NCI-H2227 treated with DMSO at 0.1 percent for 48 hours (cell line): ENCODE data around the gene TRPV4.
"Not testable (repeated sequence)": the region's sequence is repeated elsewhere in the genome, so short reads cannot be mapped to it uniquely, and the experiment has no call there.

Source experiments
- DNase-seq: peaks from one replicate; lab custom pipeline; 2025; lab: John Stamatoyannopoulos, UW

TRPV4 gene

GRCh38 chr12:109860977-109861376, 27.8 kb upstream of the TRPV4 start:
- no peak for DNase-seq

GRCh38 chr12:109858764-109859163, 25.6 kb upstream of the TRPV4 start:
- DNase-seq, result no peak

DNA sequence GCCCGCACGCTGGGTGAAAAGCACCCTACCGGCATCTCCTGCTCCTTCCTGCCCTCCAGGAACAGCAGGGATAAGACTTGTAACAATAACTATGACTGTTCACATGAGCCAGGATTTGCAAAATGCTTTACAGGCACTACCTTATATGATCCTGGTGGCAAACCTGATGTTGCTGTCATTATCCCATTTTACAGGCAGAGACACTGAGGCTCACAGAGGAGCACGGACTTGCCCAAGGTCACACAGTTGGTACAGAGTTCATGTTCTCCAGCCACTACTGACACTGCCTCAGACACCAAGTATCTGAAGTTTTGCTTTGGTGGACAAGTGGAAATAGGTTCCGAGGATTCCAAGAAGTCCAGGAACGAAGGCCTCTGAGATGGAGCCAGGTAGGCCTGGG, 24.5 kb upstream of the TRPV4 start:
- no peak for DNase-seq

DNA sequence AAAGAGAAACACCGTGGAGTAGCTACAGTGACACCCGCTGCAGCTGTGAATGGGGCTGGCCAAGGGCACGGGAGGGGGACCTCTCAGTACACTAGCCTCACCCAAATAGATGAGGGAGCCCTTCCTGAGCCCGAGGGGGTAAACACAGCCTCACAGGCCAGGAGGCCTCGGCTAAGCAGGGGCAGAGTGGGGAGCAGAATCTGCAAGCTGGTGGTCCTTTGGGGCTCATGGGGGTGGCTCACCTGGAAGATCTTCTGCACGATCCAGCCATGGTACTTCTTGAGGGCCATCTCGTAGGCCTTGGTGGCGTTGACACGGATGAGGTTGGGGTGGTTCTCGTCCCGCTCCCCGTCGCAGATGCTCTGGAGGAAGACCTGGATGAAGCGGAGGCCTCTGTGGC, 22.2 kb upstream of the TRPV4 start:
- no peak for DNase-seq

DNA sequence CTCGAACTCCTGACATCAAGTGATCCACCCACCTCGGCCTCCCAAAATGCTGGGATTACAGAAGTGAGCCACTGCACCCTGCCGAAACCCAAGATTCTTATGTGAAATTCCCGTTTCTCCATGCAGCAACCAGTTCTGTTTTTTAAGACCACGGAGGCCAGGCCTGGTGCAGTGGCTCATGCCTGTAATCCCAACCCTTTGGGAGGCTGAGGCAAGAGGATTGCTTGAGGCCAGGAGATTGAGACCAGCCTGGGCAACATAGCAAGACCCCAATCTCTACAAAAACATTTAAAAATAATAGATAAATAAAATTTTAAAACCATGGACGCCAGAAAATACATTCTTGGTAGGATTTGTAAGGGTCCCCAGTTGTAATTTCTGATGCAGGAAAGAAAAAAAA, 17.3 kb upstream of the TRPV4 start:
- not testable (repeated sequence) for DNase-seq

GRCh38 chr12:109847142-109847735, 14.0 kb upstream of the TRPV4 start:
- no peak for DNase-seq

DNA sequence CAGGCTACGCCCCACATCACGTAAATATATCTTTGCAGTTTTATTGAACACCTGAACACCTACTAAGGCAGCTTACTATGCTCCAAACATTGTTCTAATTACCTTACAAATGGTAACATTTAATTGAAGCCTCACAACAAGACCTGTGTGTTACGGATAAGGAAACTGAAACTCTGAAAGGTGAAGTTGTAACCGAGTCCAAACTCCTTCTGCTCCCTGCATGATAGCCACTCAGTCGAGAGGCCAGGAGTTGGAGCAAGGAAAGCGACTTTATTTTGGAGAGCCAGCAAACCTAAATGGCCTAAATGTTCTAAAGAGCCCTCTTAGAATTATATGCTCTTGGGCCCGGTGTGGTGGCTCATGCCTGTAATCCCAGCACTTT, 12.6 kb upstream of the TRPV4 start:
- no peak for DNase-seq

DNA sequence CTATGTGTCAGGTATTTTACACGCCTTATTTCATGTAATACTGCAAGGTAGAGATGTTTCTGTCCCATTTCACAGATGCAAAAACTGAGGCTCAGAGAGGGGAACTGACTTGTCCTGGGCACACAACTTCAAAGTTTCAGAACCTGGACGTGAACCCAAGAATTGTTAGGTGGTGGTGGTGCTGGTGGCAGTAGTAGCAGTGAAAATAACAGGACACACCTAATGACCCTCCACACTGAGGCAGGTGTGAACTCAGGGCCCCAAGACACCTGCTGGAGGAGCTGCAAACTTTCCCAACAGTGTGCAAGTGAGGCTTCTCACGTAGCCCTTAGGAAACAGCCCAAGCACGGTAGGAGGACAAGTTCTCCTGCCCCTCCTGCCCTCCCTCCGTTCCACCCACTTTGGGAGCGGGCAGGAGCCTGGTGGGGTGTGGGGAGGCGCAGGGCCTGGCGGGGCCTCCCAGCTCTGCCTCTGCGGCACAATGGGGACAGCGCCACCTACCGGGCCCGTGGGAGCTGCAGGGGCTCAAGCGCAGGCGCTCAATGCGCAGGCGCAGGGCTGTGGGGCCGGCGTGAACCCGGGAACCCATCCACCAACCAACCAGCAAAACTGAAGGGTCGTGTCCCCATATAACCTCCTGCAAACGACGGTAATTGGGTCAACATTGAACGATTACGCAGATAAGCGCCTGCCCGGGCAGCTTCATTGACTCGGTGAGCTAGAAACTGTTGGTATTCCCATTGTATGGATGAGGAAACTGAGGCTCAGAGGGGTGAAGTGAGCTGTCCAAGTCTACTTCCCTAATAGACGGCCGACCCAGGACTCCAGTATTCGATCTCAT, 12.0 kb upstream of the TRPV4 start:
- peak; percentile 74 for DNase-seq

- DNase-seq, result no peak
Measured at GRCh38 chr12:109844091-109844490, 10.9 kb upstream of the TRPV4 start.

DNA sequence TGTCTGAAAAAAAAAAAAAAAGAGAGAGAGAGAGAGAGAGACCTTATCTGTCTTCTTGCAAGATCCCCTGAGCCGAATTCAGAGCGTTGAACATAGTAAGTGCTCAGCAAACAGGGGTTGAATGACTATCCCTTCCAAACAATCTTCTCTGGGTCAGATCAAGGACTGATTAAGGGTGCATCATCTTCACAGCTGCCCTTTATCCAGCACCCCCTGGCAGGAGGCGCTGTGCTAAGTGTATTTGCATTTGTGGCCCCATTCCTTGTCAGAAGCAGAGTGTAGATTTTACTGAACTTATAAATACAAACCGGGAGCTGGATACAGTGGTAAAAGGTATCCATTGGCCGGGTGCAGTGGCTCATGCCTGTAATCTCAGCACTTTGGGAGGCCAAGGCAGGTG, 8.8 kb upstream of the TRPV4 start:
- DNase-seq, result no peak

- DNase-seq, result no peak
Measured at GRCh38 chr12:109841356-109841755, 8.2 kb upstream of the TRPV4 start.

GRCh38 chr12:109840305-109841074, 7.3 kb upstream of the TRPV4 start:
- DNase-seq, result no peak

DNA sequence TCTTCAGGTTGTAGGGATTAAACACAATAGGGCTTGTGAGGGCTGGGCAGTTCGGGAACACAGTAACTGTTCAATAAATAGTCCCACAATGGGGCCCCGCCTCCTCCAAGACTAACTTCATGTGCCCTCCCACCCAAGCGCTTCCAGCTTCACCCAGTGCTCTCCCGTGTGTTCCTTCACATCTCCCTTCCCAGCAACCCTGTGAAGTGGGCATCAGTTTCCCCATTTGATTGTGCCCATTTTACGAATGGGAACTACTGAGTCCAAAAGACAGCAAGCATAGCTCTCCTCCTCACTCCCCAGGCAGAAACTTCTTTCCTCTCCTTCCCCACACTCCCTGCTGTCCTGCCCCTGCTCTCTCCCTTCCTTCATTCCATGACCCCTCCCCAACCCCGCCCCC, 6.2 kb upstream of the TRPV4 start:
- DNase-seq, result no peak

DNA sequence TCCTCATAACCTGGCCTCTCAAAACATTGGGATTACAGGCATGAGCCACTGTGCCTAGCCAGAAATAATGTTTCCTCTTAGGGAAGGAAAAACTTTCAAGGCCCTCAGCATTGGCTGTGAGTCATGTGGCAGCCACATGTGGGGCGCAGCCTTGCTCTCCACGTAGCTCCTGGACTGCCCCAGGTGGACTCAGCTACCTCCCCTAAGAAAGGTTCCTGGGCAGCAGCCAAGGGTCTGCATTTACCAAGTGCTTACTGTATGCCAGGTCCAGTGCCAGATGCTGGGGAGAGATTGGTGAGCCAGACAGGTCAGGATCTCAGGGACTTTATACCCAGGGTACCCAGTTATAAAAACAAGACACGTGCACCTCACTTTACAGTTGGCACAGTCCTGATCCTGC, 3.7 kb upstream of the TRPV4 start:
- DNase-seq, result no peak

DNA sequence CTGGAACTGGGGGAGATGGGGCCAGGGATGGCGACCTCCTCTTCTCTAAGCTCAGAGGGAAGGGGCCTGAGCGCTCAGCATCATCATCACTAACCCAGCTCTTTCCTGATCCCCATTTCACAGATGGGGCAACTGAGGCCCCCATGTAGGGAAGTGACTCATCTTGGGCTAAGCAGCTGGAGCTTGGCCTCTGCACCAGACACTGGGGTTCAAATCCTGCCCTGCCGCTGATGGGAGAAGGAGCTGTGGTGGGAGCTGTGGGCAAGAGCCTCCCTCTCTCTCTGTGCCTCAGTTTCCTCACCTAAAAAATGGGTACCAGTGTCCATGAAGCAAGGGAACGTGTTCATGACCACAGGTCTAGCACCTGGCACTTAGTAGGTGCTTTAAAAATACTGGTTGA, 2.6 kb upstream of the TRPV4 start:
- DNase-seq, result no peak

- no peak for DNase-seq
Measured at GRCh38 chr12:109832541-109833306, 474 bp downstream of the TRPV4 start.

DNA sequence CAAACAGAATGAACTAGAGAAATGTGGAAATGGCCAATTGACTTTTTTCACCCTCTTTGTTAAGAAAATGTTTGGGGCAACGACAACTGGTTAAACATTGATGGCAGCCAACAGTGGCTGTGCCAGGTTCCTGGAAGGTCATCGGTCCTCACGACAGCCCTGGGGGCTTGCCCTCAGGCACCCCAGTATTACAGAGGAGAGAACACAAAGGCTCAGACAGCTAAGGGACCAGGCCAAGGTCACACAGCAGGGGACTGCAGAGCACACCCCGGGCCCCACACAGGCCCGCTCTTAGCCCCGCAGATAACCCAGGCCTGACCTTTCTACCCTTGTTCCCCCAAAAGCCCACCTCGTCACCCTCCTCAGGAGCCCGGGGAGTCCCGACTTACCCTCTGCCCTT, 1.3 kb downstream of the TRPV4 start:
- no peak for DNase-seq

- DNase-seq, result no peak
Measured at GRCh38 chr12:109831365-109831764, 1.8 kb downstream of the TRPV4 start.

DNA sequence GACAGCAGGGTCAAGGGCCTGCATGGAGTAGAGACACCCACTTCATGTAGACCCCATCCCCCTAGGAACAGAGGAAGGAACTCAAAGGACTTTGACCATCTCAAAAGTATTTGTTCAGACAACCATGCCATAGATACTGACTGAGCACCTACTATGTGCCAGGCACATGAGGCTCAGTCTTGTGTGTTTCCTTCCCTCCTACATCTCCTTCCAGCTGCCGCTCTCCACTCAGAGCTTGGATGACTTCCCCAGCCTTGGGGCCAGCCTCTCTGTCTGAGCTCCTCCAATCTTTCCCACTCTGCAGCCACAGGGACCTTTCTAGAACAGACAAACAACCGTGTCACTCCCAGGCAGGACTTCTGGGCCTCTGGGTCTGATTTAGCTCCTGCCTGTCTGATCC, 2.5 kb downstream of the TRPV4 start:
- DNase-seq, result no peak

GRCh38 chr12:109830267-109830666, 2.9 kb downstream of the TRPV4 start:
- no peak for DNase-seq

DNA sequence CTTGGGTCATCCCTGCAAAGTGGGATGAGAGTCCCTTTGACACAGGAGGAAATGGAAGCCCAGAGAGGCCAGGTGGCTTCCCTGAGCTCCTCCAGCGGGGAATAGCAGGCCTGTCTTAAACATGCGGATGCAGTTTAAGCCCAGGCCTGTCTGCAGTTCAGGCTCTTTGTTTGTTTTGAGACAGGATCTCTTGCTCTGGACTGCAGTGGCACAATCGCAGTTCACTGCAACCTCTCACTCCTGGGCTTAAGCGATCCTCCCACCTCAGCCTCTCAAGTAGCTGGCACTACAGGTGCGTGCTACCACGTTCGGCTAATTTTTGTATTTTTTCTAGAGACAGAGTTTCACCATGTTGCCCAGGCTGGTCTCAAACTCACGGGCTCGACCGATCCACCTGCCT, 3.5 kb downstream of the TRPV4 start:
- no peak for DNase-seq

DNA sequence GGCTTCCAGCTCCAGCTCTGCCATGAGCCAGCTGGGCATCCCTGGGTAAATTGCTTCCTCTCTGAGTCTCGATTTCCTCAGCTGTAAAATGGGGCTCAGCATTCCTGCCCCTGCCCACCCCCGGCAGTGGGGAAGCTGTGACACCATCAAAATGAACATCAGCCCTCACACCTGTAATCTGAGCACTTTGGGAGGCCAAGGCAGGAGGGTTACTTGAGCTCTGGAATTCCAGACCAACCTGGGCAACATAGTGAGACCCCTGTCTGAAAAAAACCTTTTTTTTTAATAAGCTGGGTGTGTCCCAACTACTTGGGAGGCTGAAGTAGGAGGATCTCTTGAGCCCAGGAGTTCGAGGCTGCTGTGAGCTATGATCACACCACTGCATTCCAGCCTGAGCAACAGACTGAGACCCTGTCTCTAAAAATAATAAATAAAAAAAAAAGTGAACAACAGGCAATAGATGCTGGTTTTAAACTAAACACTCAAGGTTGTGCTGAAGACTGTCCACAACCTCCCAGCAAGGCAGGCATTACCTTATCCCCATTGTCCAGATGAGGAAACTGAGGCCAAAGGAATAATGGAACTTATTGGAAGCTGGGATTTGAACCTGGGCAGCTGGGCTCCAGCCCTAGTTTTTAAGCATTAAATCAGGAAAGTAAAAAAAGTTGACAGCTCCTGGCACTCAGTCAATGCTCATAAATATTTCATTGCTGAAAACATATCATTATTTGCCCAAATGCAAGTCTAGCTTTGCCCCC, 4.3 kb downstream of the TRPV4 start:
- no peak for DNase-seq
